Esophagus (tissue), 2 donors: ENCODE data around the gene PAX7. TPM values are rescaled to one million over a fixed set of nuclear protein-coding genes. Genes with fewer than 3 reads are reported as not detected.

Experiments used
- H3K27ac ChIP-seq, 2 donors: one replicate each; pipeline ENCODE4 v1.5.1; 2013; ENCODE audit warnings: low read depth in 2 of 2, mild to moderate bottlenecking in 2 of 2, inconsistent platforms in 1 of 2, low read length in 1 of 2, moderate library complexity in 1 of 2
- H3K27me3 ChIP-seq, 2 donors: one replicate each; pipeline ENCODE4 v1.6.1; 2013; ENCODE audit warnings: low read length in 2 of 2, control low read depth in 1 of 2, mild to moderate bottlenecking in 1 of 2; ENCODE audit not compliant: insufficient read depth in 2 of 2, control insufficient read depth in 1 of 2
- H3K36me3 ChIP-seq, 2 donors: one replicate each; pipeline ENCODE4 v1.6.1; 2013; ENCODE audit warnings: low read length in 1 of 2; ENCODE audit not compliant: control insufficient read depth in 2 of 2, insufficient read depth in 2 of 2
- H3K4me1 ChIP-seq, 2 donors: one replicate each; pipeline ENCODE4 v1.6.1; 2013; ENCODE audit warnings: low read length in 1 of 2; ENCODE audit not compliant: control insufficient read depth in 2 of 2, insufficient read depth in 2 of 2
- H3K4me3 ChIP-seq, 2 donors: one replicate each; pipeline ENCODE4 v1.5.1; 2013; ENCODE audit warnings: low read length in 2 of 2, mild to moderate bottlenecking in 2 of 2, low read depth in 1 of 2, moderate library complexity in 1 of 2
- H3K9me3 ChIP-seq, 2 donors: one replicate each; pipeline ENCODE4 v1.6.1; 2013; ENCODE audit warnings: mild to moderate bottlenecking in 2 of 2, low read depth in 1 of 2, low read length in 1 of 2, moderate library complexity in 1 of 2; ENCODE audit not compliant: control insufficient read depth in 2 of 2, insufficient read depth in 1 of 2
- whole genome bisulfite sequencing, 2 donors: extraction: QIAGEN DNeasy Blood & Tissue Kit; methylation state at CpG; one replicate each; pipeline ENCODE4 v1.1.7; 2013; 5-methylcytosine and 5-hydroxymethylcytosine counted together
- polyA plus RNA-seq, 2 donors: library from polyadenylated mRNA; stranded (reverse); fragments of 200-250 nt; gene quantifications; one replicate each; pipeline ENCODE4 v1.2.3, GENCODE V29; 2013
- donor health status: healthy with polysubstance abuse.
- donor health status: Bipolar disorder and iron deficiency.

PAX7 gene
- polyA plus RNA-seq, 2 donors: not detected

DNA sequence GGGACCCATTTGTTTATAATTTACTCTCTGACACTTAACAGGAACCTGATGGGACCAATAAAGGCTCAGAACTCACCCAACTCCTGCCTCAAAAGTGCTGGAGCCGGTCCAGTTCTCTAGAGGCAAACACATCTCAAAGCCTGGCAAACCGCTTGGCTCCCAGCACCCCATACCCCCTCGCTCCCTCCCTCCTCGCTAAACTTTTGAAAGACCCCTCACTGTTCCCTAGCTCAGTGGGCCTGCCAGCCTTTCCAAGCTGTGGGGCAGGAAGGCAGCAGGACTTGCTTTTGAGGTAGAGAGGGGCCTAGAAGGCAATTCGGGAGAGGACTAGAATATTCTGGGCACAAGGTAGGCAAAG is 40.2 kb downstream of the PAX7 start:
- H3K27ac ChIP-seq: no peak overlapping the region
- H3K36me3 ChIP-seq: no peaks in the 10 kb centered on the region
- no peaks in the 10 kb centered on the region for H3K9me3 ChIP-seq
- no peak overlapping the region for H3K4me3 ChIP-seq
- WGBS, 2 donors: 64 to 76% methylated on average over 5 of the region's 5 CpGs
- no peaks in the 10 kb centered on the region for H3K27me3 ChIP-seq
- peaks cover 0 to 14% of the 10 kb centered on the region in 2 donors for H3K4me1 ChIP-seq

DNA sequence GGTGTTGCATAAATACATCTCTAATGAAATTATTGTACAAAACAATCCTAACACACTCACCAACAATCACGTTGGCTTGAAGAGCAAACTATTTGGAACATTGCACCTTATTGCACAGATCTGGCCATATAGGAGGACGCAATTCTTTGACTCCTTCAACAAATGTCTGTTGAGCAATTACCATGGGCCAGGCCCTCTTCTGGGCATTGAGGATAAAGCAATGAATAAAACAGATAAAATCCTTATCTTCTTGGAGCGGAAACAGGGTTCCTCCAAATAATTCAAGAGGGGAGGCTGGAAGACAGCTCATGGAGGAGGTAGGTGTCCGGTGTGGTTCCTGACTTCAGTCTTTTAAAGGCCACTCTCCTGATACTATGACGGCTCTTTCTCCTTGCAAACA is 43.3 kb downstream of the PAX7 start:
- Histone ChIP-seq H3K4me3 (no peak overlapping the region), H3K36me3 (no peaks in the 10 kb centered on the region), H3K4me1 (peaks cover 0 to 13% of the 10 kb centered on the region in 2 donors), H3K27ac (no peak overlapping the region), H3K9me3 (no peaks in the 10 kb centered on the region), H3K27me3 (no peaks in the 10 kb centered on the region)
- WGBS, 2 donors: 59 to 64% methylated on average over 5 of the region's 5 CpGs

GRCh38 chr1:18676332-18676781 is 45.7 kb downstream of the PAX7 start:
- Histone ChIP-seq H3K9me3 (no peaks in the 10 kb centered on the region), H3K4me3 (no peak overlapping the region), H3K4me1 (peaks cover 0 to 2% of the 10 kb centered on the region in 2 donors), H3K36me3 (no peaks in the 10 kb centered on the region), H3K27me3 (no peaks in the 10 kb centered on the region), H3K27ac (no peak overlapping the region)
- 31 to 59% methylated on average over 6 of the region's 6 CpGs for WGBS, 2 donors

DNA sequence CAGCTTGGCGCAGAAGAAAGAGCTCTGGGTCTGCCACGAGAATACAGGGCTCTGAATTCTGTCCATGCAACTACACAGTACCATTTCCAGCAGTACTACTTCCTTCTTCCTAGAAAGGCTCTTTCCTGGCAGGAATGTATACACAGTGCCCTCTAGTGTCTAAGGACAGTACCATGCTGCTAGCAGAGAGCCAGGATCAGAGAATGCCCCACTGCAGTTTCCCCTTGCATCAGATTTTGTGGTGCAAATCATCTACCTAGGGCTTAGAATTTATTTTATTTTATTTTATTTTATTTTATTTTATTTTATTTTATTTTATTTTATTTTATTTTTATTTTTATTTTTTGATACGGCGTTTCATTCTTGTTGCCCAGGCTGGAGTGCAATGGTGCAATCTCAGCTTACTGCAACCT is 50.8 kb downstream of the PAX7 start:
- Histone ChIP-seq H3K27me3 (no peaks in the 10 kb centered on the region), H3K36me3 (no peaks in the 10 kb centered on the region)

DNA sequence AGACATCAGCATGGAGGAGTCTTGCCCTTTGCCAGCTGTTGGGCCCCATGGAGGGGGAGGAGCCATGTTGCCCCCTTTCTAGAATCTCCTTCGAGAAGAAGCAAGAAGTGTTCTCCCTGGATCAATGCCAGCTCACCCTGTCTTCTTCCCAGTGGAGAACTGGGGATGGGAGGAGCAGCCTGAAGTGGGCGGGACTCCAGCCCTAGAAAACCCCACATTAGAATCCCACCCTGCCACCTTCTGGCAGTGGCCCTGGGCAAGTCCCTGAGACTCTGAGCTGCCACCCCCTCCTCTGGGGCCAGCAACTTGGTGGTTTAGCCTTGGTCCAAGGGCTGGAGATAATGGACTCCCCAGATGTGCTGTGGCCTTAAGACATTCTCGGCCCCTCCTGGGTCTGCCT is 51.7 kb downstream of the PAX7 start:
- no peak overlapping the region for H3K4me3 ChIP-seq
- no peaks in the 10 kb centered on the region for H3K4me1 ChIP-seq
- H3K27ac ChIP-seq: no peak overlapping the region
- no peaks in the 10 kb centered on the region for H3K9me3 ChIP-seq
- WGBS, 2 donors: 48 to 71% methylated on average over 3 of the region's 3 CpGs
- no peaks in the 10 kb centered on the region for H3K36me3 ChIP-seq
- no peaks in the 10 kb centered on the region for H3K27me3 ChIP-seq

More for the DNA sequence above, 50.8 kb downstream of the PAX7 start:
- Histone ChIP-seq H3K4me3 (no peak overlapping the region), H3K27ac (no peak overlapping the region), H3K4me1 (no peaks in the 10 kb centered on the region), H3K9me3 (no peaks in the 10 kb centered on the region)
- 60 to 64% methylated on average over 4 of the region's 4 CpGs for whole genome bisulfite sequencing, 2 donors

GRCh38 chr1:18684303-18684702 is 53.7 kb downstream of the PAX7 start:
- Histone ChIP-seq H3K36me3 (no peaks in the 10 kb centered on the region), H3K4me1 (no peaks in the 10 kb centered on the region), H3K27ac (no peak overlapping the region), H3K27me3 (no peaks in the 10 kb centered on the region), H3K4me3 (no peak overlapping the region), H3K9me3 (no peaks in the 10 kb centered on the region)
- WGBS, 2 donors: 24 to 37% methylated on average over 16 of the region's 16 CpGs

DNA sequence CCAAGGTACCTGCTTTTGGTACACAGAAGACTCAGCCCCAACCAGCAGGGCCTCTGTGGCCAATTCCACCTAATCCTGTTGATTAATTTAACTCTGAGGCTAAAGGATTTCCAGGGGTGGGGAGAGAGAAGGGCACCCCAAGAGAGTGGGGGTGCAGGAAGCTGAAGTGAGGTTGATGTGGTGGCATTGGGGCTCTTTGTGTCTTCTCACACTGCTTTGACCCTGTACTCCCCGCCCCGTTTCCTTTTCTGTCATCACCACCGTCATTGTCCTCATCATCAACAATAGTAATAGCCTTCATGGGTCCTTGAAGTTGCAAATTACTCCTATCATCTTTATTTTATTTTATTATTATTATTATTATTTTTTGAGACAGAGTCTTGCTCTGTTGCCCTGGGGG is 55.9 kb downstream of the PAX7 start:
- 80 to 82% methylated on average over 3 of the region's 3 CpGs for WGBS, 2 donors
- H3K36me3 ChIP-seq: no peaks in the 10 kb centered on the region
- H3K9me3 ChIP-seq: no peaks in the 10 kb centered on the region
- no peaks in the 10 kb centered on the region for H3K4me1 ChIP-seq
- H3K27ac ChIP-seq: no peak overlapping the region
- H3K27me3 ChIP-seq: no peaks in the 10 kb centered on the region
- no peak overlapping the region for H3K4me3 ChIP-seq

DNA sequence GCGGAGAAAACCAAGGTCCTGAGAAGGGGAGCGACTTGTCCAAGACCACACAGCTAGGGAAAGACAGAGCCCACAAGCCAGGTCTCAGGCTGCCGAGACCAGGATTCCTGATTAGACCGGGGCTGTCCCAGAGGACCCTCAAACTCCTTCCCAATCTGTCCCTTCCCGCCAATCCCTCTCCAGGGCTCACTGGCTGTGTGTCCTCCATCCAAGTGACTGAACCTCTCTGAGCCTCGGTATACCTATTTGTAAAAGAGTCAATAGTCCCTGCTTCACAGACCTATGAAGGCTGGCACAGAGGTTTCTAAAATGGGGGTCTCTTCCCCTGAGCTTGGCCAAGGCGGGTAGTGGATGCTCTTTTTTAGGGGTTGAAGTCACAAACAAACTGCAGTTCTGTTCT is 56.6 kb downstream of the PAX7 start:
- Histone ChIP-seq H3K4me3 (no peak overlapping the region), H3K4me1 (no peaks in the 10 kb centered on the region), H3K27ac (no peak overlapping the region), H3K36me3 (no peaks in the 10 kb centered on the region), H3K9me3 (no peaks in the 10 kb centered on the region), H3K27me3 (no peaks in the 10 kb centered on the region)
- 82 to 85% methylated on average over 7 of the region's 7 CpGs for WGBS, 2 donors

GRCh38 chr1:18691648-18692047 is 61.0 kb downstream of the PAX7 start:
- H3K4me1 ChIP-seq: no peaks in the 10 kb centered on the region
- H3K4me3 ChIP-seq: no peak overlapping the region
- no peaks in the 10 kb centered on the region for H3K27me3 ChIP-seq
- no peaks in the 10 kb centered on the region for H3K36me3 ChIP-seq
- H3K9me3 ChIP-seq: no peaks in the 10 kb centered on the region
- WGBS, 2 donors: 89% methylated on average over 20 of the region's 20 CpGs
- H3K27ac ChIP-seq: no peak overlapping the region

- Histone ChIP-seq H3K27ac (no peak overlapping the region), H3K4me1 (no peaks in the 10 kb centered on the region), H3K36me3 (no peaks in the 10 kb centered on the region), H3K9me3 (no peaks in the 10 kb centered on the region), H3K27me3 (no peaks in the 10 kb centered on the region), H3K4me3 (no peak overlapping the region)
- 17 to 23% methylated on average over 25 of the region's 25 CpGs for WGBS, 2 donors
Measured at GRCh38 chr1:18693256-18694098, 62.8 kb downstream of the PAX7 start.
